ENCODE results near the gene GBX1.

Gene GBX1

GRCh38 chr7:151114151-151115090, 53.1 kb downstream of the GBX1 start:
- no peak for DNase-seq (ENCODE audit: low spot score)

GRCh38 chr7:151113344-151114150, 53.9 kb downstream of the GBX1 start:
- DNase-seq (ENCODE audit: low spot score): no peak

DNA sequence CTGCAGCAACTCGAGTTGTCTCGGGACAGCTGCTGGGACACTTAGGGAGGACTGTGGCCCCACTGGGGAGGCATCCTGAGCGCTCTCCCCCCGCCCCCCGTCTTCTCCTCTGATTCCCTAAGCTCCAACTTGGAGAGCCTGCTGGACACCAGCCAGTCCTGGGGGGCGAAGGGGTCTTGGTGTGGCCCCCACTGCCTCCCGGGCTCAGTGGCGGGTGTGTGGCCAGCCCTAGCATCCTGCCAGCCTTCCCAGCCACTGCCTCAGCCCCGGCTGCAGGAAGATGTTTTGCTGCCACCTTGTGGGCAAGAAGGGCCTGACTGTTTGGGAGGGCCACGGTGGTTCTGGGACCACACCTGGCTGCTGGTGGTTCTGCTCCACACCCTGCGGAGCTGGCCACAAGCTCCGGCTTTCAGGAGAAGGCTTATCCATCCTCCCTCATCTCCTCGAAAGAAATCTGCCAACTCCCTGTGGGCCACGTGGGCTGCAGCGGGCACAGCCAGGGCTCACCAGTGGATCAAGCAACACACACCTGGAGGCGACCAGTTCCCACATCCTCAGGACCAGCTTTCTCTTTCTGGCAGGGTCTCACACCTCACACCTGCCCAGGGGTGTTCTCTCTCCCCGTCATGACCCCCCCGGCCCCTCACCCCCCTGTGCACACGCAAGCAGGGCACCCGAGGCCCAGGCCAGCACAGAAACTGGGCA, 56.4 kb downstream of the GBX1 start:
- DNase-seq (ENCODE audit: low spot score): peak; percentile 79

DNA sequence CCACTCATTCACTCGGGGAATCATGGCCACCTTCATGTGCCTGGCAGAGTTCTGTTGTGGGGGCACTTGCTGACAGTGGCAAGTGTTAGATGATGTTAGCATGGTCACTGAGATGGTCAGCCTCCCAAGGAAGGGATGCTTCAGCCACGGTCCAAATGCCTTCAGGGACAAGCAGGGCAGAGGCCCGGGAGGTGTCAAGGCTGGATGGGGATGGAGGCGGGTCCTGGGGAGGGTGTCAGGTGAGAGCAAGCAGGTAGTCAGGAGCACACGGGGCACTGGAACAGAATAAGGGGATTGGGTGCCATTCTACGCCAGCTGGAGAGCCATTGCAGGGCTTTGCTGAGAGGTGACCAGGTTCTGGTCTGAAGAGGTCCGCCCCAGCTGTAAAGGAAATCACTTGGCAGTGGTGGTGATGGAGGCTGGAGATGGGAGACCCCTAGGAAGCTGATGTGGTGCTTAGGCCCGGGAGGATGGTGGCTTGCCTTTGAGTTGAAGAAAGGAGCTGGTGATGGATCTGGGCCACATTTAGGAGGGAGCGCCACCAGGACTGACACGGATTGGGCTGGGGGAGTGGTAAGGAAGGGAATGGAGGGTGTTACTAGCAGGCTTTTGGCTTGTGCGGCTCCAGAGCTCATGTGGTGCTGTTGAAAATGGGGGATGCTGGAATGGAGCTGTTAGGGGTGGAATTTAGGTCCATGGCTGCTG, 57.1 kb downstream of the GBX1 start:
- no peak for DNase-seq (ENCODE audit: low spot score)

GRCh38 chr7:151109094-151110048, 58.1 kb downstream of the GBX1 start:
- DNase-seq (ENCODE audit: low spot score): no peak

DNA sequence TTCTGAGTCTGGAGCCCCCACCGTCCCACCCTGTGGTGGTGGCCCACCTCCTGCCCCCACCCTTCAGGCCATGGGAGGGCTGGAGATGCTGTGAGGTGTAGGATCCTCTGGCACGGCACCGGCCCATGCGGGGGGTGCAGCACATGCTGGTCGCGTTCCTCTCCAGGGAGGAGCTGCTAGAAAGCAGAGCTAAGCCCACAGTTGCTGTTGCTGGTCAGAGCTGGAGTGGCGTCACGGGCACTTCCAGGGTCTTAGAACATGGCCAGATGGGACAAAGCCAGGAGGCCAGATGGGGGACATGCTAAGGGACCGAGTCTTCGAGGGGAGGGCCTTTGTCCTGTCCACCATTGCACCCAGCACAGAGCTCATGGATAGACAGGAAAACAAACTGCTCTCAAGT, 59.6 kb downstream of the GBX1 start:
- no peak for DNase-seq (ENCODE audit: low spot score)

DNA sequence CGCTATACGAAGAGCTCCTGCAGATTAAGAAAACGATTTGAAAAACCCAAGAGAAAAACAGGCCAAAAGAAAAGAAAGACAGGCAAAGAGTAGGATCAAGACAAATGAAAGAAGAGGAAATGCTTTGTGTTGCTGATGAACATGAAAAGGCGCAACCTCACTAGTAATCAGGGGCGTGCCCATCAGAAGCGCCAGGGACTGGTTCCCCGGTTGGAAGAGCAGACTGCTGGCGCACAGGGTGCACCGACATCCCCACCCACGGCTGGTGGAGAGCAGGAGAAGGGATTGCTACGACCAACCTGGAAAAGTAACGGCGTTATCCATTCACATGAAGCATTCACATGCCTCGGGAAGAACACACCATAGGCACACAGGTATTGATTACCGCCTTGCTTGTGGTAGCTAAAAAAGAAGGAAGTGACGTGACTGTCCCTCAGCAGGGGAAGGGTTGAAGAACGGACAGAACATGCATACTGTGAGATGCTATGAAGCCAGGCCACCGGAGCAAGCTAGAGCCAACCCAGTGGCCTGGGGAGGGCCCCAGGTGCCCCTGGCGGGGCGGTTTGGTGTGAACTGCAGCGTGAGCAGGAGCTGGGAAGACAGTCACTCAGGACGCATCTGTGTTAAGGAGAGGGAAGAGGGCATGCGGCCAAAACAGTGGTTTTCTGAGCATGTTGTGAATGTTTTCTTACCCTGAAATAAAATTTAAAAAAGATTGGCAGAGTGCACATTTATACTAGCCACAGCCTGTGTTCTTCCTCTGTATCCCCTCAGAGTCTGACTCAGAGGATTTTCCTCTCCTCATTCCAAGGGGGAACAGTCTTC, 62.9 kb downstream of the GBX1 start:
- DNase-seq (ENCODE audit: low spot score): no peak

DNA sequence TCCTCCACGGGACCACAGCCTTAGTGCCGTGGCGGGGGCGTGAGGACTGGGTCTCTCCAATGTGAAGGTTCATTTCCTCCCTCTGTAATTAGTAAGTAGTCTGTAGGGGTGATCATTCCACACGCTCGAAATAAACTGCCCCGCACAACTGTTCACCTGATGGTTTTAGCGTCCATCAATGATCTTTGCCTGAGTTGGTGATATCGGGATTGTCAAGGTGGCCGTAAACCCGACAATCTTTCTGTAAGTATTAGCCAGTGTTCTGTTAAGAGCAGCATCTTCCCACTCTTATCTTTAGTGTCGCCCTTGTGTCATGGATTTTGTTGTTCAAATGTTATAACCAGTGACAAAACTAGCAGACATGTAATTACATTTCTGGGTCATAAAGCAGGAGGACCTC, 63.5 kb downstream of the GBX1 start:
- no peak for DNase-seq (ENCODE audit: low spot score)

- DNase-seq (ENCODE audit: low spot score): no peak
Measured at GRCh38 chr7:151102991-151103390, 64.5 kb downstream of the GBX1 start.

- DNase-seq (ENCODE audit: low spot score): no peak
Measured at GRCh38 chr7:151101621-151102396, 65.7 kb downstream of the GBX1 start.

- no peak for DNase-seq (ENCODE audit: low spot score)
Measured at GRCh38 chr7:151100921-151101320, 66.6 kb downstream of the GBX1 start.

GRCh38 chr7:151099486-151100211, 67.8 kb downstream of the GBX1 start:
- no peak for DNase-seq (ENCODE audit: low spot score)

Data from RKO (cell line).